Thoracic aorta endothelial cell (primary cell): Measurements from ENCODE around the gene SPTLC2. TPM values are rescaled to one million over a fixed set of nuclear protein-coding genes. Genes with fewer than 3 reads are reported as not detected.

ENCODE experiments used
- small RNA-seq: library from RNA; depleted of rRNA; stranded (forward); fragments of <200 nt; gene quantifications from one replicate; pipeline ENCODE3, GENCODE V24; 2012
- total RNA-seq: library from RNA; depleted of rRNA; stranded (reverse); fragments of >200 nt; gene quantifications from 2 replicates; pipeline ENCODE4 v1.2.3, GENCODE V29; 2012

Gene SPTLC2, protein sequence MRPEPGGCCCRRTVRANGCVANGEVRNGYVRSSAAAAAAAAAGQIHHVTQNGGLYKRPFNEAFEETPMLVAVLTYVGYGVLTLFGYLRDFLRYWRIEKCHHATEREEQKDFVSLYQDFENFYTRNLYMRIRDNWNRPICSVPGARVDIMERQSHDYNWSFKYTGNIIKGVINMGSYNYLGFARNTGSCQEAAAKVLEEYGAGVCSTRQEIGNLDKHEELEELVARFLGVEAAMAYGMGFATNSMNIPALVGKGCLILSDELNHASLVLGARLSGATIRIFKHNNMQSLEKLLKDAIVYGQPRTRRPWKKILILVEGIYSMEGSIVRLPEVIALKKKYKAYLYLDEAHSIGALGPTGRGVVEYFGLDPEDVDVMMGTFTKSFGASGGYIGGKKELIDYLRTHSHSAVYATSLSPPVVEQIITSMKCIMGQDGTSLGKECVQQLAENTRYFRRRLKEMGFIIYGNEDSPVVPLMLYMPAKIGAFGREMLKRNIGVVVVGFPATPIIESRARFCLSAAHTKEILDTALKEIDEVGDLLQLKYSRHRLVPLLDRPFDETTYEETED
- total RNA-seq: 76.1 and 93.0 TPM in 2 replicates

DNA sequence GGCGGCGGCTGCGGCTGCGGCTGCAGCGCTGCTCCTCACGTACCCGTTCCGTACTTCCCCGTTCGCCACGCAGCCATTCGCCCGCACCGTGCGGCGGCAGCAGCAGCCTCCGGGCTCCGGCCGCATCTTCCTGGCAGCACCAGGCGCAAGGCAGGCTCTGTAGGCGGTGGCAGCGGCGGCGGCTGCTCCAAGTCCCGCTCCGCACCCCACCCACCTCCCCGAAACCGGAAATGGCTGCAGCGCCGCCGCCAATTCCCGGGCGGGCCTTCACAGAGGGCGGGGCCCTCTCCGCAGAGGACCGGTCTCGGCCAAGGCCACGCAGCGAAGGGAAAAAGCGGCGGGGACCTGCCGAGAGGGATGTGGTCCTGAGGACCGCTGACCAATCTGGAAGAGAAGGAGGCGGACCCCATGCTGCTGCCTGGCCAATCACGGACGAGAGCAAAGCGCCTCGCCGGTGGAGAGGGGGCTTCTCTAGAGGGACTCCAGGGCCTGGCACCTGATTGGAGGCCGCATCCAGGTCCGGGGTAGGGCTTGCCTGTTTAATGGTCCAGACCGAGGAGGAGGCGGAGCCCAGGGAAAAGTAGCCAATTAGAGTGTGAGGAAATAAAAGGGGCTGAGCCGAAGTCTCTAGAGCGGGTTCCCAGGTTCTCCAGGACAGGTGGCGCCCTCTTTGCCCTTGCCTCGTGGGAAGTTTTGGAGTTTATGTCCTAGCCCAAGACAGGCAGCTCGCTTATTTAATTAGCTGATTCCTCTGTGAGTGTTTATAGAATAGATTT lies at the start of gene SPTLC2:
TSS of gene SPTLC2 (minus strand) at position 184 of the 776 bp plus-strand sequence. CDS start at position 126, 58 bp downstream.

DNA sequence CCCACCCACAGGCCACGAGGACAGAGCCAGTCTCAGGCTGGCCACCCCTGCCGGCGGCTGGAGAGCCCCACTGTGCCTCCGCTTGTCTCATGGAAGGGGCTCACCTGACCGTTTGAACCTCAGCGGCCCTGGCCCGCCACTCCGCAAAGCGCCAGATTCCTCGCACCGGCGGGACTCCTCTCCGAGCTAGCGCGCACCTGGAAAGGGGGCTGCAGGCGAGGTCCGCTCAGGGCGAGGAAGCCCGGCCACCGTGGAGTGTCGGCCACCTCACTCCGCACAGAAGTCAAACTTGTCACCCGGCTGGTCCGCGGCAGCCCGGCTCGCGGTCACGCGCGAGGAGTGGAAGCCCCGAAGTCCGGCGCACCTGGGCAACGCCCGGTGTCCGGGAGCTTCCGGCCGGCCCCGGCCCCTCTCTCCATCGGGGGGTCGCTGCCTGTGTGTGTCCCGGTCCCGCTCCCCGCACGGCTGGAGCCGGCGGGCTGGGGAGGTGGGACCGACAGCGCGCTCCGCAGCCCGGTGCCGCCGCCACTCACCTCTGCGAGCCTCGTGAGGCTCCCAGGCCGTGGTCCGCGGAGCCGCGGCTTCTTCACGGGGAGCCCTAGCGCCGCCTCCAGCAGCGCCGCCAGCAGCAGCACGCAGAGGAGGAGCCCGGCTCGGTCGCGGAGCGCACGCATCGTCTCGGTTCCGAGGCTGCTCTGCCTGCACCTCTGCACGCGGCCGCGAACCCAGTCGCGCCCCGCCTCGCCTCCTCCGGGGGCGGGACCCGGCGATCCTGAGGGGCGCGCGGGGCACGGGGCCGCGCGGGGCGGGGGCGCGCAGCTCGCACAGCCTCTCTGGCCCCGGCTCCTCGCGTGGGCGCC lies 118.1 kb downstream of the SPTLC2 start, which contains the start of gene ISM2:
TSS of gene ISM2 (minus strand) at position 697 of the 860 bp plus-strand sequence. CDS start at position 674, 23 bp downstream.

DNA sequence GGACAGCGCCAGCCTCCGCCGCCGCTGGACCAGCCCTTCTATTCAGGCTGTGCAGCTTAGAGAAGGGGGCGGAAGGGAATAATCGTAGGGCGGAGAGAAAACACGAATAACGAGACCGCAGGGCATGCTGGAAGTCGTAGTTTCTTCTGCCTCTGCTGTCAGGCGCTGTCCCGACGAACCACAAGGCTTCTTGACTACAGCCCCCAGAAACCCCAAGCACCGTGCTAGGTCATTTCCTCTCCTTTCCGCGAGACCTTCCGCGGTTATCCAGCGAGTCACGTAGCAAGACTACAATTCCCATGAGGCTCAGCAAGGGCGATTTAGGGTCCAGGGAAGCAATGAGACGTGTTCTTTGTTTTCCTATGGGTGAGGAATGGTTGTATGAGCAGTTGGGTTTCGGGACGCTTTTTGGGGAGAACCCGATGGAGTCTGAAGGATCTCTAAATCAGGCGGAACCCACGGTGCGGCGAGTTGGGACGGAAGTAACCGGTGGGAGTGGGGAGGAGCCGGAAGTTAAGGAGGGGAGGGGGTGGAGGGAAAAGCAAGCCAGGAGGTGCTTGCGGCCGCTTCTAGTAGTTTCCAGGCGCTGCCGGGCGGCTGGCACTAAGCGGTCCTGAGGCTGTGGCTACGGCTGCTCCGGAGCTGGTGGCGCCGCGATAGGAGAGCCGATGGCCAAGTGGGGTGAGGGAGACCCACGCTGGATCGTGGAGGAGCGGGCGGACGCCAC lies 158.8 kb downstream of the SPTLC2 start, which contains the start of the genes AHSA1 and VIPAS39:
TSS of gene AHSA1 (plus strand) at position 572 of the 727 bp plus-strand sequence. CDS start at position 669, 97 bp downstream.
TSS of gene VIPAS39 (minus strand) at position 80 of the 727 bp plus-strand sequence. CDS start 3,499 bp downstream, outside the sequence.

Small RNA genes within 50 kb of the gene (small RNA-seq; reads per million reads assigned to genes)
- gene COX6CP11 (not detected), gene RF00404 (not detected), gene RN7SL587P (not detected)

Other genes with a start within 250 kb of the SPTLC2 start
- 20.7 and 28.4 TPM in 2 replicates for gene TMED8, start 239.5 kb downstream of the SPTLC2 start, total RNA-seq
- 1.7 and 2.4 TPM in 2 replicates for gene SAMD15, start 239.3 kb downstream of the SPTLC2 start, total RNA-seq
- gene NOXRED1, start 193.1 kb downstream of the SPTLC2 start, total RNA-seq: under 0.01 and 0.29 TPM in 2 replicates
- 31.1 and 33.5 TPM in 2 replicates for gene VIPAS39, start 159.0 kb downstream of the SPTLC2 start, total RNA-seq
- 130 and 135 TPM in 2 replicates for gene AHSA1, start 158.5 kb downstream of the SPTLC2 start, total RNA-seq
- gene ISM2, start 117.8 kb downstream of the SPTLC2 start, total RNA-seq: not detected in 2 replicates
- 12.0 and 13.5 TPM in 2 replicates for gene ALKBH1, start 91.4 kb upstream of the SPTLC2 start, total RNA-seq
- gene SLIRP, start 91.5 kb upstream of the SPTLC2 start, total RNA-seq: 228 and 233 TPM in 2 replicates
- gene SNW1, start 144.5 kb upstream of the SPTLC2 start, total RNA-seq: 81.6 and 91.1 TPM in 2 replicates
- 2.8 and 3.9 TPM in 2 replicates for gene ADCK1, start 183.5 kb upstream of the SPTLC2 start, total RNA-seq